Common myeloid progenitor, CD34-positive (primary cell): ENCODE results near the gene CNPY1.

Experiments used
- CTCF ChIA-PET: fragments of 350-600 bp; sonication (Branson Sonifier 250); formaldehyde crosslinking; loops from one replicate; lab custom pipeline; 2021; ENCODE audit warnings: antibody characterized with exemption; lab: Charles Lee
- POLR2A ChIA-PET: fragments of 350-600 bp; sonication (Branson Sonifier 250); formaldehyde crosslinking; loops from one replicate; lab custom pipeline; 2021; ENCODE audit warnings: antibody characterized with exemption; lab: Charles Lee
- DNase-seq, 3 donors: peaks; one replicate each; pipeline versions ENCODE4 v3.0.0 to v3.0.0-alpha.2; 2013
- H3K27ac ChIP-seq, 2 experiments: 1 replicate in 1 of 2; 2 replicates in 1 of 2; pipeline ENCODE4 v1.7.0; 2013; ENCODE audit warnings: inconsistent platforms in 2 of 2, low read length in 2 of 2, mild to moderate bottlenecking in 2 of 2, low read depth in 1 of 2, moderate library complexity in 1 of 2; ENCODE audit not compliant: severe bottlenecking in 2 of 2, insufficient read depth in 1 of 2, poor library complexity in 1 of 2
- H3K27me3 ChIP-seq, 5 experiments: replicated peaks in 2 of 5; 1 replicate in 3 of 5; 2 replicates in 2 of 5; pipeline versions ENCODE4 v1.6.1 to v1.7.0; 2013; ENCODE audit warnings: low read length in 4 of 5, mild to moderate bottlenecking in 2 of 5, moderate library complexity in 2 of 5, inconsistent platforms in 1 of 5; ENCODE audit not compliant: insufficient read depth in 5 of 5, control insufficient read depth in 4 of 5
- H3K36me3 ChIP-seq, 4 experiments: 1 replicate in 2 of 4; 2 replicates in 2 of 4; pipeline versions ENCODE4 v1.6.1 to v1.7.0; 2013; ENCODE audit warnings: low read length in 3 of 4, control low read depth in 1 of 4, mild to moderate bottlenecking in 1 of 4; ENCODE audit not compliant: control insufficient read depth in 4 of 4, insufficient read depth in 4 of 4
- H3K4me1 ChIP-seq, 4 experiments: 1 replicate in 3 of 4; 2 replicates in 1 of 4; pipeline versions ENCODE4 v1.6.1 to v1.7.1; 2013; ENCODE audit warnings: low read length in 3 of 4, mild to moderate bottlenecking in 3 of 4, control low read depth in 1 of 4, inconsistent platforms in 1 of 4, moderate library complexity in 1 of 4; ENCODE audit not compliant: control insufficient read depth in 4 of 4, insufficient read depth in 4 of 4; ENCODE audit errors: control extremely low read depth in 1 of 4
- H3K4me3 ChIP-seq, 7 experiments: 1 replicate in 4 of 7; 2 replicates in 3 of 7; pipeline versions ENCODE4 v1.5.1 to v1.7.0; 2013; ENCODE audit warnings: mild to moderate bottlenecking in 7 of 7, low read length in 6 of 7, moderate library complexity in 6 of 7, inconsistent platforms in 2 of 7, low read depth in 2 of 7, control low read depth in 1 of 7; ENCODE audit not compliant: insufficient read depth in 4 of 7, control insufficient read depth in 1 of 7; ENCODE audit errors: extremely low read depth in 1 of 7
- H3K9me3 ChIP-seq, 5 experiments: 1 replicate in 4 of 5; 2 replicates in 1 of 5; pipeline versions ENCODE4 v1.6.1 to v1.7.1; 2013; ENCODE audit warnings: low read length in 4 of 5, mild to moderate bottlenecking in 2 of 5, inconsistent platforms in 1 of 5, low read depth in 1 of 5, moderate library complexity in 1 of 5; ENCODE audit not compliant: control insufficient read depth in 4 of 5, insufficient read depth in 2 of 5; ENCODE audit errors: control extremely low read depth in 1 of 5
- WGBS: methylation state at CpG from one replicate; pipeline ENCODE4 v1.1.5; 2013; ENCODE audit not compliant: insufficient coverage; 5-methylcytosine and 5-hydroxymethylcytosine counted together

The CNPY1 gene

GRCh38 chr7:155515318-155515717 is 31.0 kb downstream of the CNPY1 start:
- no peak for DNase-seq
- Histone ChIP-seq H3K27ac (no peak overlapping the region), H3K27me3 (peaks cover 25 to 95% (median 29%) of the 10 kb centered on the region in 5 experiments), H3K9me3 (no peaks in the 10 kb centered on the region), H3K36me3 (no peaks in the 10 kb centered on the region), H3K4me3 (no peak overlapping the region), H3K4me1 (peaks cover 0 to under 1% (median under 1%) of the 10 kb centered on the region in 4 experiments)
- ChIA-PET CTCF (no interaction called here), POLR2A (no interaction called here)
- WGBS: 79% methylated on average over 6 of the region's 11 CpGs

- CTCF ChIA-PET: no interaction called here
- WGBS: 87% methylated on average over 5 of the region's 8 CpGs
Observed at GRCh38 chr7:155514296-155514695, 32.1 kb downstream of the CNPY1 start.

GRCh38 chr7:155513543-155514285 is 32.6 kb downstream of the CNPY1 start:
- H3K36me3 ChIP-seq: no peaks in the 10 kb centered on the region
- peaks cover 0 to 11% (median 6%) of the 10 kb centered on the region in 4 experiments for H3K4me1 ChIP-seq
- H3K27ac ChIP-seq: no peak overlapping the region
- no peaks in the 10 kb centered on the region for H3K9me3 ChIP-seq
- 73% methylated on average over 2 of the region's 13 CpGs for WGBS
- DNase-seq: no peak
- ChIA-PET CTCF (interaction anchor here (0.6 kb wide), 1 partner anchor 158 kb away, joined by 3 read pairs; no protein-coding TSS in a partner anchor), POLR2A (no interaction called here)
- H3K4me3 ChIP-seq: no peak overlapping the region
- H3K27me3 ChIP-seq: peaks cover 30 to 98% (median 35%) of the 10 kb centered on the region in 5 experiments

More at GRCh38 chr7:155514296-155514695, 32.1 kb downstream of the CNPY1 start:
- Histone ChIP-seq H3K36me3 (no peaks in the 10 kb centered on the region), H3K27me3 (peaks cover 27 to 98% (median 30%) of the 10 kb centered on the region in 5 experiments), H3K4me1 (peaks cover 0 to 11% (median 6%) of the 10 kb centered on the region in 4 experiments), H3K4me3 (no peak overlapping the region), H3K9me3 (no peaks in the 10 kb centered on the region), H3K27ac (no peak overlapping the region)
- no peak for DNase-seq
- POLR2A ChIA-PET: no interaction called here

GRCh38 chr7:155512246-155512887 is 34.0 kb downstream of the CNPY1 start:
- Histone ChIP-seq H3K9me3 (no peaks in the 10 kb centered on the region), H3K36me3 (no peaks in the 10 kb centered on the region), H3K4me1 (peaks cover 0 to 11% (median 6%) of the 10 kb centered on the region in 4 experiments), H3K4me3 (no peak overlapping the region), H3K27ac (no peak overlapping the region), H3K27me3 (peaks cover 38 to 98% (median 41%) of the 10 kb centered on the region in 5 experiments)
- DNase-seq: no peak
- CTCF ChIA-PET: interaction anchor here (1.0 kb wide), 1 partner anchor 46 kb away, joined by 3 read pairs; no protein-coding TSS in a partner anchor
- POLR2A ChIA-PET: no interaction called here
- no CpG with 5 or more reads among the region's 4 CpGs for WGBS

GRCh38 chr7:155511702-155511996 is 34.7 kb downstream of the CNPY1 start:
- CTCF ChIA-PET: interaction anchor here (2.0 kb wide), 1 partner anchor 23 kb away, joined by 8 read pairs; no protein-coding TSS in a partner anchor
- Histone ChIP-seq H3K27me3 (peaks cover 37 to 98% (median 48%) of the 10 kb centered on the region in 5 experiments), H3K27ac (no peak overlapping the region), H3K4me3 (no peak overlapping the region), H3K36me3 (no peaks in the 10 kb centered on the region), H3K9me3 (no peaks in the 10 kb centered on the region), H3K4me1 (peaks cover 0 to 11% (median 6%) of the 10 kb centered on the region in 4 experiments)
- WGBS: 0% methylated on average over 2 of the region's 5 CpGs
- no peak for DNase-seq
- POLR2A ChIA-PET: no interaction called here

- POLR2A ChIA-PET: no interaction called here
- 3% methylated on average over 3 of the region's 6 CpGs for WGBS
Observed at GRCh38 chr7:155510975-155511701, 35.2 kb downstream of the CNPY1 start.

More at GRCh38 chr7:155510975-155511701, 35.2 kb downstream of the CNPY1 start:
- Histone ChIP-seq H3K9me3 (no peaks in the 10 kb centered on the region), H3K36me3 (no peaks in the 10 kb centered on the region), H3K4me1 (peaks cover 0 to 11% (median 6%) of the 10 kb centered on the region in 4 experiments), H3K4me3 (no peak overlapping the region), H3K27me3 (peaks cover 42 to 98% (median 52%) of the 10 kb centered on the region in 5 experiments), H3K27ac (no peak overlapping the region)
- no peak for DNase-seq
- CTCF ChIA-PET: interaction anchor here (2.0 kb wide), 1 partner anchor 23 kb away, joined by 8 read pairs; no protein-coding TSS in a partner anchor
